PC-3 (cell line): ENCODE data around the gene SYNE1.

Experiments
- CTCF ChIP-seq: fragments of 300-600 bp; sonication (generic); conservative IDR thresholded peaks from 2 replicates; pipeline ENCODE4 v1.5.1; 2017; ENCODE audit warnings: antibody characterized with exemption, low read depth, mild to moderate bottlenecking, low read length
- EZH2 ChIP-seq: fragments of 300-600 bp; sonication (generic); IDR thresholded peaks from one replicate; pipeline ENCODE4 v1.6.1; 2017; ENCODE audit warnings: antibody characterized with exemption, mild to moderate bottlenecking, low read length; ENCODE audit not compliant: unreplicated experiment
- EZH2phosphoT487 ChIP-seq: fragments of 300-600 bp; sonication (generic); IDR thresholded peaks from 2 replicates; pipeline ENCODE4 v1.6.1; 2018; ENCODE audit warnings: mild to moderate bottlenecking, antibody characterized with exemption, low read length, borderline replicate concordance

GRCh38 chr6:152309648-152310047 is 327.5 kb downstream of the SYNE1 start:
- TF ChIP-seq CTCF (no peak), EZH2 (no peak), EZH2phosphoT487 (no peak)
